ENCODE results near the gene EVA1A. TPM values are rescaled to one million over a fixed set of nuclear protein-coding genes. Genes with fewer than 3 reads are reported as not detected.

Gene EVA1A
- total and polyA plus RNA-seq, 8 donors = 1.3 to 4.7 (median 2.4) TPM; not detected in 3

DNA sequence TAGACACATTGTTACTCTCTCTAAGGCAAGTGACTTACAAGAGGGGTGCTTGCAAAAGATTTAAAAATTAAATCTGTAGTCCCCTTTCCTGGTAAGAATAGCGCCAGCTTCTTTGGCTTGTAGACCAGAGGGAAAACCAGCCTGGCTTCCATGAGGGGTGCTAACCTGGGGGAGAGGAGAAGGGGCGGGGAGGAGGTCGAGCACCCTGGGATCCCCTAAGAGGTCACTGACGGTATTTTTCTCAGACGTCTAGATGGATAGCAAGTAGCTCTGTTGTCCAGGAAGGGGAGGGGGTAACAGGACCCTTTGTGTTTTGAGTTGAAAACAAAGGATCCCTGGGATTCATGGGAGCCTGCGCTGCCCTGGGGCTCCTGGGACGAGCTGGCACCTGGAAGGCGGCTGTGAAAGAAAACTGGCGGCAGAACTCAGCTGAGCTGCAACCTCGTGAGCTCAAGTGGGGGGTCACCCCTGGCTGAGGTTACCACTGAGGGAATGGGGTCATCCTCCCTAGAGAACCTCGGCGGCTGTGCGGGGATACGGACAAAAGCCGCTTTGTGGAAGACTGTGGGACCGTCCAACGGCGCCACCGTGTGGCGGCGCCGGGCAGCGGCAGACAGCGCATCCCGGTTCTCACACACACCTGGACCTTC, 48.1 kb upstream of the EVA1A start:
- intact Hi-C loops (cut with DNase I; ENCODE audit: low total_unique reads) = no loop called here
- H3K4me3 ChIP-seq = peak overlapping the region in 1 of 4 donors; percentile 32
- 11 to 15% (median 13%) methylated on average over 17 to 25 of the region's 25 CpGs for WGBS, 5 donors

DNA sequence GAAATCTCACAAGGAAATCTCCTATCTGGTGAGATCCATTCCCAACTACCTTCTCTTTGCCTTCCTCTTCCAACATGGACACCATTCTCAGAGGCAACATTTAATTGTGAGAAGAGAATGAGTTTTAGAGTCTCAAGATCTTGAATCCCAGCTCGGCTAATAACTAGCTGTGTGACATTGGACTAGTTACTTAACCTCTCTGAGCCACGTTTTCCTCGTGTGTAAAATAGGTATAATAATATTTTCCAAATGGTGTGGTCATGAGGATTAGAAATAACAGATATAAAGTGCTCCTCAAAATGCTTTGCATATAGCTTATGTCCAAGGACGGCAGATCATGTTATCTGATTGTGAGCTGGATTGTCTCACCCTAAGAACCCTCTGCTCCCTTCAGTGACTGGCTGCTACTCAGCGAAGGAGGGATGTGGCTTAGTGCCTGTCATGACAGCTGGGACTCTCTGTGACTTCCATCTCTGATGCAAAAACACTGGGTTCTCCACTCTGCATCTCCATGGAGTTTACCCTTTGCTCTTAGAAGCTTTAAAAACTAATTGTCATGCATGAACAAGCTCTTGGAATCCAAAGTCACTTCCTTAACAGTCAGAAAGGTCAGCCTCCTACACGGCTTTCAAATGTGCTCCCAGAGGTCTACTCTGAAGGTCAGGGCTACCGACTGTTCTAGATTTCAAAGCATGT, 47.4 kb upstream of the EVA1A start:
- DNase-seq = no peak
- intact Hi-C loops (cut with DNase I; ENCODE audit: low total_unique reads) = no loop called here

More for the DNA sequence above, 48.1 kb upstream of the EVA1A start:
- no peak overlapping the region for H3K27ac ChIP-seq
- DNase-seq = peak; percentile 64 to 86
- H3K36me3 ChIP-seq = no peaks in the 10 kb centered on the region
- peaks cover 0 to 11% (median 6%) of the 10 kb centered on the region in 4 donors for H3K4me1 ChIP-seq
- TF ChIP-seq, protein P1, sequence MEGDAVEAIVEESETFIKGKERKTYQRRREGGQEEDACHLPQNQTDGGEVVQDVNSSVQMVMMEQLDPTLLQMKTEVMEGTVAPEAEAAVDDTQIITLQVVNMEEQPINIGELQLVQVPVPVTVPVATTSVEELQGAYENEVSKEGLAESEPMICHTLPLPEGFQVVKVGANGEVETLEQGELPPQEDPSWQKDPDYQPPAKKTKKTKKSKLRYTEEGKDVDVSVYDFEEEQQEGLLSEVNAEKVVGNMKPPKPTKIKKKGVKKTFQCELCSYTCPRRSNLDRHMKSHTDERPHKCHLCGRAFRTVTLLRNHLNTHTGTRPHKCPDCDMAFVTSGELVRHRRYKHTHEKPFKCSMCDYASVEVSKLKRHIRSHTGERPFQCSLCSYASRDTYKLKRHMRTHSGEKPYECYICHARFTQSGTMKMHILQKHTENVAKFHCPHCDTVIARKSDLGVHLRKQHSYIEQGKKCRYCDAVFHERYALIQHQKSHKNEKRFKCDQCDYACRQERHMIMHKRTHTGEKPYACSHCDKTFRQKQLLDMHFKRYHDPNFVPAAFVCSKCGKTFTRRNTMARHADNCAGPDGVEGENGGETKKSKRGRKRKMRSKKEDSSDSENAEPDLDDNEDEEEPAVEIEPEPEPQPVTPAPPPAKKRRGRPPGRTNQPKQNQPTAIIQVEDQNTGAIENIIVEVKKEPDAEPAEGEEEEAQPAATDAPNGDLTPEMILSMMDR (IDR thresholded peaks at IDR 0.05) = peak in 5 of 7 experiments; percentile 48 to 88 (median 82)
- TF ChIP-seq EP300 (IDR thresholded peaks at IDR 0.05) = no peak
- H3K27me3 ChIP-seq = peaks cover 0 to 65% (median 13%) of the 10 kb centered on the region in 3 donors
- H3K9me3 ChIP-seq = no peaks in the 10 kb centered on the region

DNA sequence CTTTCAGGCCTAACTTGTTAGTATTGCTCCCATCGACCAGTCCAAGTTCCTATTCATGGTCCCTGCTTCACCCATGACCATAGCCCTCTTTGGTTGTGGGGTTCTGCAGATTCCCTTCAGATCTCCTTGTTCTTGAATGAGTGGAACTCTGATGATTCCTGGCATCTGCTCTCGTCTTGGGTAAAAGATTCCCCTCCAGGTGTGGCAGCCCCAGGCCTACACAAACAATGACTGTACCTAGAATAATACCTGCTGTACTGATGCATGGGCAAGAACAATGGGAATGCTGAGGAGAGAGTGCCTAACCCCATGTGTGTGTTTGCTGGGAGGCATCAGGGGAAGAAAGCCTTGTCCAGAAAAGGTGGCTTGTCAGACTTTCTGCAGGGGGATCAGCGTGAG, 46.7 kb upstream of the EVA1A start:
- no peaks in the 10 kb centered on the region for H3K9me3 ChIP-seq
- peaks cover 0 to 65% (median 13%) of the 10 kb centered on the region in 3 donors for H3K27me3 ChIP-seq
- WGBS, 5 donors = 87 to 93% (median 90%) methylated on average over 3 of the region's 3 CpGs
- H3K4me1 ChIP-seq = peaks cover 0 to 11% (median 6%) of the 10 kb centered on the region in 4 donors
- DNase-seq = no peak
- no peak overlapping the region for H3K27ac ChIP-seq
- no peak overlapping the region for H3K4me3 ChIP-seq
- intact Hi-C loops (cut with DNase I; ENCODE audit: low total_unique reads) = no loop called here
- TF ChIP-seq EP300 (IDR thresholded peaks at IDR 0.05) = no peak
- no peak for TF ChIP-seq POLR2AphosphoS5 (IDR thresholded peaks at IDR 0.05)
- TF ChIP-seq POLR2A (IDR thresholded peaks at IDR 0.05) = no peak
- TF ChIP-seq, protein P1 (IDR thresholded peaks at IDR 0.05) = no peak
- H3K36me3 ChIP-seq = no peaks in the 10 kb centered on the region

More for the DNA sequence above, 47.4 kb upstream of the EVA1A start:
- peaks cover 0 to 65% (median 13%) of the 10 kb centered on the region in 3 donors for H3K27me3 ChIP-seq
- H3K27ac ChIP-seq = no peak overlapping the region
- 53 to 65% (median 61%) methylated on average over 7 of the region's 7 CpGs for WGBS, 5 donors
- H3K4me1 ChIP-seq = peaks cover 0 to 11% (median 6%) of the 10 kb centered on the region in 4 donors
- H3K4me3 ChIP-seq = no peak overlapping the region
- no peaks in the 10 kb centered on the region for H3K9me3 ChIP-seq
- TF ChIP-seq POLR2A (IDR thresholded peaks at IDR 0.05) (no peak), EP300 (IDR thresholded peaks at IDR 0.05) (no peak), POLR2AphosphoS5 (IDR thresholded peaks at IDR 0.05) (no peak)
- TF ChIP-seq, protein P1 (IDR thresholded peaks at IDR 0.05) = no peak
- H3K36me3 ChIP-seq = no peaks in the 10 kb centered on the region

DNA sequence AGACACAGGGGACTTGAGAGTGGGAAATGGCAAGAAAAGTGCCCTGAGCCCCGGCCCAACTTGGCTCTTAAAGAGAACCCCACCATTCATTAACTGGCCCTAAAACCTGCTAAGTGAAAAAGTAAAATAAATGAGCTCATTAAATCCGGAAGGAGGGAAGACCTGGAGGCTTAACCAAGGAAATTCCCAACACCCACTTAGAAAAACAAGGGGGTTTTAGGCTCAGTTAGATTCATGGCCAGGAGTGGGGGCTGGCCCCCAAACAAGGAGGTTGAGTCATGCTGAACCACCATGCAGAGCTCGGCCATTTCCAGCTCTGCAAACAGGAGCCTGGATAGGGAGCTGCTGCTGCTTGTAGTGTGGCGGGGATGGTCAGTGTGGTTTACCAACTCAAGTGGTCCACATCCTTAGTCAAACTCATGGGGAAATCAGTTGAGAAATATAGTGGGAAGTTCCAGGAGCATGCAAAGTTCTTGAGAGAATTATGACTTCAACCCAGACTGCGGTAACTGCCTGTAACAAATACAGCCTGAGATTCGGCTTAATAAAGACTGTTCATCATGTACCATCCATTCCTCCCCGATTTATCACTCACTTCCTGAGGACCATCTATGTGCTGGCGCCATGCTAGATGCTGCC, 46.1 kb upstream of the EVA1A start:
- WGBS, 5 donors = 73 to 86% (median 81%) methylated on average over 8 of the region's 8 CpGs
- no peak overlapping the region for H3K27ac ChIP-seq

More for the DNA sequence above, 46.1 kb upstream of the EVA1A start:
- Histone ChIP-seq H3K36me3 (no peaks in the 10 kb centered on the region), H3K9me3 (no peaks in the 10 kb centered on the region), H3K27me3 (peaks cover 0 to 60% (median 13%) of the 10 kb centered on the region in 3 donors), H3K4me1 (peaks cover 0 to 11% (median 6%) of the 10 kb centered on the region in 4 donors), H3K4me3 (no peak overlapping the region)
- TF ChIP-seq POLR2A (IDR thresholded peaks at IDR 0.05) = no peak
- TF ChIP-seq, protein P1 (IDR thresholded peaks at IDR 0.05) = no peak
- no peak for TF ChIP-seq EP300 (IDR thresholded peaks at IDR 0.05)
- no peak for TF ChIP-seq POLR2AphosphoS5 (IDR thresholded peaks at IDR 0.05)
- no peak for DNase-seq
- intact Hi-C loops (cut with DNase I; ENCODE audit: low total_unique reads) = no loop called here

Measured in stomach (tissue), 9 donors.